ENCODE results near the gene TMEM145.

Gene TMEM145

DNA sequence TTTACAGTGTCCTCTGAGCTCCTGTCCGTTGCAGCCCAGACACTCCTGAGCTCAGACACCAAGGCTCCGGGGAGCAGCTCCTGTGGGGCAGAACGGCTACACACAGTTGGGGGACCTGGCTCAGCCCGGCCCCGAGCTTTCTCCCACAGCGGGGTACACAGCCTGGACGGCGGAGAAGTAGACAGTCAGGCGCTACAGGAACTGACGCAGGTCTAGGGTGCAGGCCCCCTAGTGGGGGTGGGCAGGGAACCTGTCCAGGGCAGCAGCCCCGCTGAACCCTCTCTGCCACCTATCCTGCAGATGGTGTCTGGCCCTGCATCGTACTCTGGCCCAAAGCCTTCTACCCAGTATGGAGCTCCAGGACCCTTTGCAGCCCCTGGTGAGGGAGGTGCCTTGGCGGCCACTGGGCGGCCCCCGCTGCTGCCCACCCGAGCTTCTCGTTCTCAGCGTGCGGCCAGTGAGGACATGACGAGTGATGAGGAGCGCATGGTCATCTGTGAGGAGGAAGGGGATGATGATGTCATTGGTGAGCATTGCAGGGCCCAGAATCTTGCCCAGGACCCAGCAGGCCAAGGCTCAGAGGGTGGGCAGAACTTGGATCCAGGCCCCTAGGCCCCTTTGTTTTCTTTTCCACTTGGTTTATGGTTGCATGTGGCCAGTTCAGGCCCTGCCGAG is 24.1 kb upstream of the TMEM145 start:
- in situ Hi-C loops (cut with MboI; ENCODE audit: low sequenced_read_pairs) = no loop called here

DNA sequence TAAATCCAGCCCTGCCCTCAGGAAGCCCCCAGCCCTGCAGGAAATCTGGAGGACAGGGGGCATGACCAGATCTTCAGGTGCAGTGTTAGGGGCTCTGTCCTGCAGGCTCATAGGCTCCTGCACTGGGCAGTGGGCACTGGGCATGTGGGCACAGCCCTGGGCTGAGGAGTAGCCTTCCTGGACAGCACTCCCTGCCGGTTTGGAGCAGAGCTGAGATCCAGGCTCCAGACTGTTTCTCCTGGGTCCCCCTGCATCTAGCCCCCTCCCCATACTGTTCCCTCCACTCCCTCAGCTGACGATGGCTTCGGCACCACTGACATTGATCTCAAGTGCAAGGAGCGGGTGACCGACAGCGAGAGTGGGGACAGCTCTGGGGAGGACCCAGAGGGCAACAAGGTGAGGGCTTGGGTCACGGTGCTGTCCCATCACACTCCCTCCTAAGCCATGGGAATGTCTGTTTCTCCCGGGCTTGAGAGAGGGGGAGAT is 23.5 kb upstream of the TMEM145 start:
- in situ Hi-C loops (cut with MboI; ENCODE audit: low sequenced_read_pairs) = no loop called here

DNA sequence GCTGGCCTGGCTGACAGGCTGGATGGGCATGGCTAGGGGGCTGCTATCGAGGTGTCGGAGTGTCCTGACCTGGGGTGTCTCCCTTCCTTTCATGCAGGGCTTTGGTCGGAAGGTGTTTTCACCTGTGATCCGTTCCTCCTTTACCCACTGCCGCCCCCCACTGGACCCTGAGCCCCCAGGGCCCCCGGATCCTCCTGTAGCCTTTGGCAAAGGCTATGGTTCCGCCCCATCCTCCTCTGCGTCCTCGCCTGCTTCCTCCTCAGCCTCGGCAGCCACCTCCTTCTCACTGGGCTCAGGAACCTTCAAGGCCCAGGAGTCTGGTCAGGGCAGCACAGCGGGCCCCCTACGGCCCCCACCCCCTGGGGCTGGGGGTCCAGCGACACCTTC is 23.0 kb upstream of the TMEM145 start:
- in situ Hi-C loops (cut with MboI; ENCODE audit: low sequenced_read_pairs) = no loop called here

DNA sequence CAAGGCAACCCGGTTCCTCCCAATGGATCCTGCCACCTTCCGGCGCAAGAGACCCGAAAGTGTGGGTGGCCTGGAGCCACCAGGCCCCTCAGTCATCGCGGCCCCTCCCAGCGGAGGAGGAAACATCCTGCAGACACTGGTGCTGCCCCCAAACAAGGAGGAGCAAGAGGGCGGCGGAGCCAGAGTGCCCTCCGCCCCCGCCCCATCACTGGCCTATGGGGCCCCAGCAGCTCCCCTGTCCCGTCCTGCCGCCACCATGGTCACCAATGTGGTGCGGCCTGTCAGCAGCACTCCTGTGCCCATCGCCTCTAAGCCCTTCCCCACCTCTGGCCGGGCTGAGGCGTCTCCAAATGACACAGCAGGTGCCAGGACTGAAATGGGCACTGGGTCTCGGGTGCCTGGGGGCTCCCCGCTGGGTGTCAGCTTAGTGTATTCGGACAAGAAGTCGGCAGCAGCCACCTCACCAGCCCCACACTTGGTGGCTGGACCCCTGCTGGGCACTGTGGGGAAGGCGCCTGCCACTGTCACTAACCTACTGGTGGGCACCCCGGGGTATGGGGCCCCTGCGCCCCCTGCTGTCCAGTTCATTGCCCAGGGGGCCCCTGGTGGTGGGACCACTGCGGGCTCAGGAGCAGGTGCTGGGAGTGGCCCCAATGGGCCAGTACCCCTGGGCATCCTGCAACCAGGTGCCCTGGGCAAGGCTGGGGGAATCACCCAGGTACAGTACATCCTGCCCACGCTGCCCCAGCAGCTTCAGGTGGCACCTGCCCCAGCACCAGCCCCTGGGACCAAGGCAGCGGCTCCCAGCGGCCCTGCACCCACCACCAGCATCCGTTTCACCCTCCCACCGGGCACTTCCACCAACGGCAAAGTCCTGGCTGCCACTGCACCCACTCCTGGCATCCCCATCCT is 22.3 kb upstream of the TMEM145 start:
- in situ Hi-C loops (cut with MboI; ENCODE audit: low sequenced_read_pairs) = no loop called here

DNA sequence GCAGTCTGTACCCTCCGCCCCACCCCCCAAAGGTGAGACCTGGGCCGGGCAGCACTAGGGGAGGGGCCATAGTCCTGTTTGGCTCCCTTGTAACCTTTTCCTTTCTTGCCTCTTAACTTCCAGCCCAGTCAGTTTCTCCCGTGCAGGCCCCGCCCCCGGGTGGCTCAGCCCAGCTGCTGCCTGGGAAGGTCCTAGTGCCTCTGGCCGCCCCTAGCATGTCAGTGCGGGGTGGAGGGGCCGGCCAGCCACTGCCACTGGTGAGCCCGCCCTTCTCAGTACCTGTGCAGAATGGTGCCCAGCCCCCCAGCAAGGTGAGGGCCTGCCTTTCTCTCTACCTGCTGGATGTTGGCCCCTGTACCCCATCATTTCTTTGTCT is 21.7 kb upstream of the TMEM145 start:
- in situ Hi-C loops (cut with MboI; ENCODE audit: low sequenced_read_pairs) = no loop called here

DNA sequence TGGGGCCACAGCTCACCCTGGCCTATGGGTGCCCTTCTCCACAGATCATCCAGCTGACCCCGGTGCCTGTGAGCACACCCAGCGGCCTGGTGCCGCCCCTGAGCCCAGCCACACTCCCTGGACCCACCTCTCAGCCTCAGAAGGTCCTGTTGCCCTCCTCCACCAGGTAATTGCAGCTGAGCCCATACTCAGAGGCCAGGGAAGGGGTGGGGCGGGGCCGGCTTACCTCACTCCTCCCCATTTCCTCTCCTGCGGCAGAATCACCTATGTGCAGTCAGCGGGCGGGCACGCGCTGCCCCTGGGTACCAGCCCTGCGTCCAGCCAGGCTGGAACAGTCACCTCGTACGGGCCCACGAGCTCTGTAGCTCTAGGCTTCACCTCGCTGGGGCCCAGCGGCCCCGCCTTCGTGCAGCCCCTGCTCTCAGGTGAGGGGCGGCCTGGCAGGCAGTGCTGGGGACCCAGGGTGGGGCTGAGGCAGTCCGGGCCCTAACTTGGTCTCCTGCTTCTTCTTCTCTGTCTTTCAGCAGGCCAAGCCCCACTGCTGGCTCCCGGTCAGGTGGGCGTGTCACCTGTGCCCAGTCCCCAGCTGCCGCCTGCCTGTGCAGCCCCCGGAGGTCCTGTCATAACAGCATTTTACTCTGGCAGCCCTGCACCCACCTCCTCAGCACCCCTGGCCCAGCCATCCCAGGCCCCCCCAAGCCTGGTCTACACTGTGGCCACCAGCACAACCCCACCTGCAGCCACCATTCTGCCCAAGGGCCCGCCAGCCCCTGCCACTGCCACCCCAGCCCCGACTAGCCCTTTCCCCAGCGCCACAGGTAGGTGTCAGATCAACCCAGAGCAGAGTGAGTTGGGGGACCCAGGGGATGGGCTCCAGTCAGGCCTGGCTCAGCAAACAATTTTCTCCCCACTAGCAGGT is 20.8 kb upstream of the TMEM145 start:
- in situ Hi-C loops (cut with MboI; ENCODE audit: low sequenced_read_pairs) = no loop called here

DNA sequence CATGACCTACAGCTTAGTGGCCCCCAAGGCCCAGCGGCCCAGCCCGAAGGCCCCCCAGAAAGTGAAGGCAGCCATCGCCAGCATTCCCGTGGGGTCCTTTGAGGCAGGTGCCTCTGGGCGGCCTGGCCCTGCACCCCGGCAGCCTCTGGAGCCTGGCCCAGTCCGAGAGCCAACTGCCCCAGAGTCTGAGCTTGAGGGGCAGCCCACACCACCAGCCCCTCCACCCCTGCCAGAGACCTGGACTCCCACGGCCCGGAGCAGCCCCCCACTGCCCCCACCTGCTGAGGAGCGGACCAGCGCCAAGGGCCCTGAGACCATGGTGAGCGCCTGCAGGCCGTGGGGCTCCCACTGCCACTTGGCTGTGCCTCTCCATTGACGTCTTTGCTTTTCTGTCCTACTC is 20.1 kb upstream of the TMEM145 start:
- in situ Hi-C loops (cut with MboI; ENCODE audit: low sequenced_read_pairs) = no loop called here

DNA sequence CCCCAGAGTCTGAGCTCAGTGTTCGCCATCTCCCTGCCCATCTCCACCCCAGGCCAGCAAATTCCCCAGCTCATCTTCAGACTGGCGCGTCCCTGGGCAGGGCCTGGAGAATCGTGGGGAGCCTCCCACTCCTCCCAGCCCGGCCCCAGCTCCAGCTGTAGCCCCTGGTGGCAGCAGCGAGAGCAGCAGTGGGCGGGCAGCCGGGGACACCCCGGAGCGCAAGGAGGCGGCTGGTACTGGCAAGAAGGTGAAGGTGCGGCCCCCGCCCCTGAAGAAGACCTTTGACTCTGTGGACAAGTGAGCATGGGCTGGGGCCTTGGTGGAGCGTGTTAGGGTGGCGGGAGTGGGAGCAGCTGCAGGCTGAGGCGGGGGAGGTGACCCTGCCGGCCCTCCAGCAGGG is 19.6 kb upstream of the TMEM145 start:
- in situ Hi-C loops (cut with MboI; ENCODE audit: low sequenced_read_pairs) = no loop called here

DNA sequence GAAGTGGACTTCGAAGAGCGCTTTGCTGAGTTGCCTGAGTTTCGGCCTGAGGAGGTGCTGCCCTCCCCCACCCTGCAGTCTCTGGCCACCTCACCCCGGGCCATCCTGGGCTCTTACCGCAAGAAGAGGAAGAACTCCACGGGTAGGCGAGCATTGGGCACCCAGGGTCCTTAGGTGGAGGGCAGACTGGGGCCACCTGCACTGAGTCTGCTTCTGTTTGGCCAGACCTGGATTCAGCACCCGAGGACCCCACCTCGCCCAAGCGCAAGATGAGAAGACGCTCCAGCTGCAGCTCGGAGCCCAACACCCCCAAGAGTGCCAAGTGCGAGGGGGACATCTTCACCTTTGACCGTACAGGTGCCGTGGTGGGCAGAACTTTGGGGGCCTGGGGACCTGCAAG is 19.2 kb upstream of the TMEM145 start:
- in situ Hi-C loops (cut with MboI; ENCODE audit: low sequenced_read_pairs) = no loop called here

DNA sequence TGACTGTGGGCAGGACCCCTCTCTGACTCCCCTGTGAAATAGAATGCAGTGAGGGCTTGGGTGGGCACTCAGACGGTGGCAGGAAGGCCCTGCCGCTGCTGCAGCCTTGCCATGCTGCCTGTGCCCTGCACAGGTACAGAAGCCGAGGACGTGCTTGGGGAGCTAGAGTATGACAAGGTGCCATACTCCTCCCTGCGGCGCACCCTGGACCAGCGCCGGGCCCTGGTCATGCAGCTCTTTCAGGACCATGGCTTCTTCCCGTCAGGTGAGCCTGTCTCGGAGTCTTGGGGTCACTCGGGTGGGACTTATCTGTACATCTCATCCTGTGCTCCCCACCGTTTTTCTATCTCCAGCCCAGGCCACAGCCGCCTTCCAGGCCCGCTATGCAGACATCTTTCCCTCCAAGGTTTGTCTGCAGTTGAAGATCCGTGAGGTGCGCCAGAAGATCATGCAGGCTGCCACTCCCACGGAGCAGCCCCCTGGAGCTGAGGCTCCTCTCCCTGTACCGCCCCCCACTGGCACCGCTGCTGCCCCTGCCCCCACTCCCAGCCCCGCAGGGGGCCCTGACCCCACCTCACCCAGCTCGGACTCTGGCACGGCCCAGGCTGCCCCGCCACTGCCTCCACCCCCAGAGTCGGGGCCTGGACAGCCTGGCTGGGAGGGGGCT is 18.5 kb upstream of the TMEM145 start:
- in situ Hi-C loops (cut with MboI; ENCODE audit: low sequenced_read_pairs) = no loop called here

DNA sequence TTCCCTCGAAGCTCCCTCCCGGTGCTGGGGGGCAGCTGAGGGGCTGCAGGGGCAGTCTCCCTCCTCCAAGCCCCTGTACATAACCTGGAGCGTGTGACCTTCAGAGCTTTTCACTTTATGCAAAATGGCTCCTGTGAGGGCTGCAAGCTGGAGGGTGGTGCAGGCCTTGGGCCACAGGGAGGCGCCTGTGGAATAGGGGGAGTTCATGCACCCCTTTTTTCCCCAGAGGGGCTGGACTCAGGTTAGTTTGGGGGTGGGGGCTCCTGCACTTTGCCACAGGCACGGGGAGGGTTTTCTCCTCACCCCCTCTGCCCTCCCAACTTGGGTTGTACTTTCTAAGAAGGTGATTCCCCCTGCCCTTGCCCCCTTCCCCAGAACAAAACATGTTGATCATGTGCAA is 17.8 kb upstream of the TMEM145 start:
- in situ Hi-C loops (cut with MboI; ENCODE audit: low sequenced_read_pairs) = no loop called here

DNA sequence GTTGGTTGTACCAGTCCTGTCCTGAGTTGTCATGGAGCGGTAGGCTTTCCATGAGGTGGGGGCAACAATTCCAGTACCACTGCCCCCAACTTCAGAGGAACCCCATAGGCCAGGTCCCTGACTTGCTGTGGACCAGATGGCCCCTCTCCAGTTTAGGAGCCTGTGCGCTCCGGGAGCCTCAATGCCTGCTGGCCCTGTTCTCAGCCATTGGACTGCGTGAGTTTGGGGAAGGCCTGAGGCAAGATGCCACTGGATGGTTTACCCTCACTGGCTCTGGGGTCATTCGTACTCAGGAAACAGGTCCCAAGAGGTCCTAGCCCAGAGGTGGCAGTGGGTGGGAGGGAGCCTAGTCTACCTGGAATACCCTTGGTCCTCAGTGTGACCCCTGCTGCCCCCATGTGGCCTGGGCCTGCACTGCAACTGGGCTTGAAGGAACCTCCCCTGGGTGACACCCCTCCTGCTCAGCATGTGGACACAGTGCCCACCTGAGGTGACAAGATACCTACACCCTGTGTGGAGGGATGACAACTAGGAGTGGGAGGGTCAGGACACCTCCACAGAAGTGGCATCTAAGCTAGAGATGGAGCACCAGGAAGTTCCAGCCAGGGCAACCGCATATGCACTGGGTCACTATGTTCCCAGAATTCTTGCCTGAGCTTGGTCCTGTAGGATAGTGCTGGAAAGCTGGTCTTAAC is 17.1 kb upstream of the TMEM145 start:
- in situ Hi-C loops (cut with MboI; ENCODE audit: low sequenced_read_pairs) = no loop called here

DNA sequence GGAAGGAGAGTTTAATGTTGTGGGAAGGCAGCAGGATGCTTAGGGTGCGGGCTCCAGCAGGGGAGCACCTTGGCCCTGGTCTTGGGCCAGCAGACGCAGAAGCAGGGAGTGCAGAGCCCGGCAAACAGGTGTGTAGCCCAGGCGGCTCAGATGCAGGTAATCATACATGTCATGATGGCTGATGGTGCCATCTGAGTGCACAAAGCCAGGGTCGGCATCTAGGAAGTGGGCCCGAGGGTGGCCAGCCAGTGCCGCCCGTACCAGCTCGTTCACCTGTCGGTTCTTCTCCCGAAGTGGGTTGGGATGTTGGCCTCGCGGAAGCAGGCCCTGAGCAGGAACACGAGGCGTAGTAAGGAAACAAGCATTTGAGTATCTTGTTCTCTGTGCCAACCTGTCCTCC is 16.1 kb upstream of the TMEM145 start:
- in situ Hi-C loops (cut with MboI; ENCODE audit: low sequenced_read_pairs) = no loop called here

DNA sequence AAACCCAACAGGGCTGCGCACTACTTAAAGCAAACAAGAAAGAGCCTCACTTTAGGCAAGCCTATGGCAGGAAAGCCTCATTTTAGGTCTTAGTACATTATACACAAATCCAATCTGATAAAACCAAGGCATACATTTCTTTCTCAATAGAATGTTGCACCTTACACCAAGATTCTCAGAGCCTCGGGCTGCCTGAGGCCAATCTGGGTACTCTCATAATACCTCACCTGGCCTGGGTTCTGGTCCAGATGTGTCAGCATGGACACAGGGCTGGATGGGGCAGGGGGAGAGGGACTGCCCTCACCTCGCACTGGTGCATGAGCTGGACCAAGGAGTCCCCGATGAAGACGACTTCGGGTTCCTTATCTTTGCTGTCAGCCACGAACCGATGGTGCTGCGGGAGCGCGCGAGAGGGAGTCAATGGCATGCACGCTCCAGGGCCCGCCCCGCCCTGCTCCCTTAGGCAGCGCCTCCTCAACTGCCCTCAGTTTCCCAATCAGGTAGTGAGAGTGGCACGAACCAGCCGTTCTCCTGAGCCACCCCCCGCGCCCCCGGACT is 11.4 kb upstream of the TMEM145 start, which contains the start of gene PRR19:
Gene PRR19 (plus strand): TSS at position 487 of the 558 bp plus-strand sequence. CDS start 7,453 bp downstream, outside the sequence.
- in situ Hi-C loops (cut with MboI; ENCODE audit: low sequenced_read_pairs) = no loop called here

DNA sequence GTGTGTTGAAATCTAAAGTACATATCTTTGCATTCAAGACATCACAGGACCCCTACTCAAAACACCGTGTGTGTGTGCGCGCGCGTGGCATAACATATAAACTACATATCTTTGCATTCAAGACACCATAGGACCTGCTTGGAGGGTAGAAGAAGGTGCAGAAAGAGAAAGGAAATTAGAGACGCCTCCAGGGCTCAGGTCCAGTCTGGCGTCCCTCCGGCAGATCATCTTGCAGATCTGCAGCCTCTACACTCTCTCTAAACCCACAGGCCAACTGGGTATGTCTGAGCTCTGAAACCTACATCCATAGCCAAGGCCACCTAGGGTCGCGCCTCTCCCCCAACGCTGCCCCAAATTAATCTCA is 10.0 kb upstream of the TMEM145 start:
- in situ Hi-C loops (cut with MboI; ENCODE audit: low sequenced_read_pairs) = no loop called here

DNA sequence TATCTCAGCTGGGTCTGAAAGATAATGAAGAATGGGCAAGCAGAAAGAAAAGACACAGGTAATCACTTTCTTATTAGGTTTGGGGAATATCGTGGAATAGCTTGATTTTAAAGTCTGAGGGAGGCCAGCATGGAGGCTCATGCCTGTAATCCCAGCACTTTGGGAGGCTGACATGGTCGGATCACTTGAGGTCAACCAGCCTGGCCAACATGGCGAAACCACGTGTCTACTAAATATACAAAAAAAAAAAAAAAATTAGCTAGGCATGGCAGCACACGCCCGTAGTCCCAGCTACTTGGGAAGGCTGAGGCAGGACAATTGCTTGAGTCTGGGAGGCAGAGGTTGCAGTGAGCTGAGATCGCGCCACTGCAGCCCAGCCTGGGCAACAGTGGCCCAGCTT is 9.2 kb upstream of the TMEM145 start:
- in situ Hi-C loops (cut with MboI; ENCODE audit: low sequenced_read_pairs) = no loop called here

DNA sequence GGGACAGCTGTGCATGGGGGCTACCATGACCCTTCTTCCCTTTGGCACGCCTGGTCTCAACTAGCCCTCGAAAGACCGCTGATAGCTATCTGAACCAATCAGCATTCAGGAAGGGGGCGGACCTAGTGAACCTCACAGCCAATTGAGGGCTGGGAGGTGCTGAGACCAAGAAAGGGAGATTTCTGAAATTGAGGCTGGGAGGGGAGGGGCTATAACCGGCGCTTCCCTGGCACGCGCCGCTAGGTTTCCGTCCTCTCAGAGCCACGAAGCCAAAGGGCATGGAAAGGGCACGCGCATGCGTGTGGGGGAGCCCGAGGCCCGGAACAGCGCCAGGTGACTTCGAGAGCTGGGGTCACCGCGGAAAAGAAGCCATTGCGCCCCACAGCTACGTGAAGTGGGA is 6.5 kb upstream of the TMEM145 start:
- in situ Hi-C loops (cut with MboI; ENCODE audit: low sequenced_read_pairs) = no loop called here

DNA sequence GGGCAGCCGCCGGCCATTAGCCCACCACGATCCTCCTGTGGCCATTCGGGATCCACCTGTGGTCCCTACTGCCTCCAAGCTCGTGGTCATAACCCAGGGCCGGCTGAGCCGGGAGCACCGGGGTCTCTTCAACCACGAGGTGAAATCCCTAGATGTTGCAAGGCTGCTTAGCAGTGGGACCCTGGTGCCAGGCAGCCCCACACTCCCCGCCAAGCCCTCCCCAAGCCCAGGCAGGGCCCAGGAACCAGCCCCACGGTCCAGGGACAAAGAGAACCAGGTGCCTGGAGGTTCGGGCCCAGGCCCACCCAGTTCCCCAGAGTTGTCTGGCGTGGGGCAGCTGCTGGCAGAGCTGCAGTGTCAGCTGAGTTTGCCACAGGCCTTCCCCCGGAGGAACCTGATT is 3.4 kb upstream of the TMEM145 start:
- in situ Hi-C loops (cut with MboI; ENCODE audit: low sequenced_read_pairs) = loop anchor here (10.0 kb wide), 1 partner anchor 175 kb away; the partner anchor contains the start of gene POU2F2

DNA sequence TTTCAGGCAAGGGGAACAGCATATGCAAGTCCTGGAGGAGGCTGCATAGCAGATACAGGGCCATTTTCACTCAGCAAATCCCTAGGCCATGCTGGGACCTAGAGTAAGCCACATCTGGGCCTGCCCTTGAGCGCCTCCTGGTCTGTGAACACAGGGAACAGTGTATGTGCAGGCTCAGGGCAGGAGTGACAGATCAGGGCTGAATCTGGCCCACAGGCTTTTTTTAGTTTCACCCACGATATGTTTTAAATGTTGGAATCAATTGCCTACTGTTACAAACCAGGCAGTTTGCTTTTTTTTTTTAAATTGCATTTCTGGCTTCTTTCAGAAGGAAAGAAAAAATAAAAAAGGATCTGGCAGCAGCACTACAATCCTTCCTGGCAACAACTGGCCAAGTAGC is 1.5 kb upstream of the TMEM145 start:
- in situ Hi-C loops (cut with MboI; ENCODE audit: low sequenced_read_pairs) = loop anchor here (10.0 kb wide), 1 partner anchor 177 kb away; the partner anchor contains the start of gene POU2F2
